GM23338 (cell line): ENCODE measurements around the gene GALNT9. TPM values are rescaled to one million over a fixed set of nuclear protein-coding genes. Genes with fewer than 3 reads are reported as not detected.

Experiments used
- ATAC-seq: fragments of 200-7000 bp; cut with Tn5 transposase; 3 replicates; pipeline ENCODE4 v1.9.1; 2020
- DNase-seq: peaks from one replicate; pipeline ENCODE4 v3.0.0-alpha.2; 2015; ENCODE audit warnings: low spot score
- H2AFZ ChIP-seq: fragments of 200-600 bp; sonication (generic); 2 replicates; pipeline ENCODE4 v1.8.0; 2016; ENCODE audit warnings: antibody characterized with exemption, mild to moderate bottlenecking, moderate library complexity
- H3F3A ChIP-seq: fragments of 200-600 bp; sonication (generic); replicated peaks from 2 replicates; pipeline ENCODE4 v1.8.0; 2017; ENCODE audit warnings: antibody characterized with exemption, mixed run types, low read depth
- H3K27ac ChIP-seq: fragments of 200-600 bp; sonication (generic); 2 replicates; pipeline ENCODE4 v1.6.1; 2016; ENCODE audit warnings: low read depth
- H3K27me3 ChIP-seq: fragments of 200-600 bp; sonication (generic); 2 replicates; pipeline ENCODE4 v1.8.0; 2016; ENCODE audit warnings: mild to moderate bottlenecking, mixed run types, moderate library complexity; ENCODE audit not compliant: insufficient read depth
- H3K36me3 ChIP-seq: fragments of 200-600 bp; sonication (generic); 2 replicates; pipeline ENCODE4 v1.8.0; 2016; ENCODE audit warnings: mild to moderate bottlenecking; ENCODE audit not compliant: insufficient read depth
- H3K4me1 ChIP-seq: fragments of 200-600 bp; sonication (generic); 2 replicates; pipeline ENCODE4 v1.8.0; 2016; ENCODE audit warnings: mild to moderate bottlenecking, moderate library complexity; ENCODE audit not compliant: insufficient read depth
- H3K4me2 ChIP-seq: fragments of 200-600 bp; sonication (generic); 2 replicates; pipeline ENCODE4 v1.7.1; 2017; ENCODE audit warnings: mixed run types
- H3K4me3 ChIP-seq: fragments of 200-600 bp; sonication (generic); 2 replicates; pipeline ENCODE4 v1.6.1; 2016; ENCODE audit warnings: mixed run types
- H3K79me2 ChIP-seq: fragments of 200-600 bp; sonication (generic); replicated peaks from 2 replicates; pipeline ENCODE4 v1.8.0; 2017; ENCODE audit warnings: mild to moderate bottlenecking; ENCODE audit not compliant: insufficient read depth
- H3K9me2 ChIP-seq: fragments of 200-600 bp; sonication (generic); 2 replicates; pipeline ENCODE4 v1.8.0; 2017; ENCODE audit not compliant: insufficient read depth
- H4K20me1 ChIP-seq: fragments of 200-600 bp; sonication (generic); replicated peaks from 2 replicates; pipeline ENCODE4 v1.8.0; 2017; ENCODE audit warnings: mild to moderate bottlenecking; ENCODE audit not compliant: insufficient read depth
- H3K27ac Mint-ChIP-seq: 2 replicates; pipeline ENCODE4 v1.8.0; 2020; ENCODE audit warnings: inconsistent platforms, mild to moderate bottlenecking, moderate library complexity, mixed read lengths
- H3K27me3 Mint-ChIP-seq: 3 replicates; pipeline ENCODE4 v1.8.0; 2022; ENCODE audit warnings: low read depth, mild to moderate bottlenecking, moderate library complexity, mixed read lengths, inconsistent platforms; ENCODE audit not compliant: insufficient read depth, poor library complexity
- H3K36me3 Mint-ChIP-seq: 3 replicates; pipeline ENCODE4 v1.8.0; 2021; ENCODE audit warnings: low read depth, mild to moderate bottlenecking, inconsistent platforms, moderate library complexity, mixed read lengths
- H3K4me1 Mint-ChIP-seq: 3 replicates; pipeline ENCODE4 v1.8.0; 2020; ENCODE audit warnings: mild to moderate bottlenecking, inconsistent platforms, mixed read lengths
- H3K4me3 Mint-ChIP-seq: 3 replicates; pipeline ENCODE4 v1.8.0; 2021; ENCODE audit warnings: moderate library complexity, mild to moderate bottlenecking, inconsistent platforms, mixed read lengths
- H3K9me3 Mint-ChIP-seq: 3 replicates; pipeline ENCODE4 v1.8.0; 2020; ENCODE audit warnings: moderate library complexity, mild to moderate bottlenecking, inconsistent platforms, mixed read lengths
- ETS1 ChIP-seq: IDR thresholded peaks from 2 replicates; pipeline ENCODE4 v1.6.1; 2016; ENCODE audit warnings: antibody characterized with exemption
- EZH2 ChIP-seq: fragments of 200-600 bp; sonication (generic); IDR thresholded peaks from one replicate; pipeline ENCODE4 v1.8.0; 2017; ENCODE audit warnings: antibody characterized with exemption, mild to moderate bottlenecking, low read depth; ENCODE audit not compliant: unreplicated experiment
- EZH2phosphoT487 ChIP-seq: fragments of 200-600 bp; sonication (generic); IDR thresholded peaks from one replicate; pipeline ENCODE4 v1.8.1; 2018; ENCODE audit warnings: antibody characterized with exemption; ENCODE audit not compliant: unreplicated experiment
- JUNB ChIP-seq: IDR thresholded peaks from one replicate; pipeline ENCODE4 v1.6.1; 2016; ENCODE audit warnings: antibody characterized with exemption; ENCODE audit not compliant: unreplicated experiment
- POLR2AphosphoS5 ChIP-seq: IDR thresholded peaks from 2 replicates; pipeline ENCODE4 v1.6.1; 2016; ENCODE audit warnings: antibody characterized with exemption, low read depth
- ZNF331 ChIP-seq: fragments of 250-450 bp; sonication (Bioruptor Pico); IDR thresholded peaks from 2 replicates; pipeline ENCODE4 v1.5.0; 2020; ENCODE audit warnings: low read depth, mild to moderate bottlenecking, moderate library complexity
- ZNF462 ChIP-seq: fragments of 250-450 bp; sonication (Bioruptor Pico); IDR thresholded peaks from 2 replicates; pipeline ENCODE4 v1.5.0; 2020; ENCODE audit warnings: mild to moderate bottlenecking, moderate library complexity
- polyA plus RNA-seq: library from polyadenylated mRNA; unstranded; fragments of >200 nt; fragmentation: Nextera tagmentation; extraction: Ambion mirVana; gene quantifications from 2 replicates; pipeline ENCODE4 v1.2.1, GENCODE V29; 2016
- total RNA-seq: library from RNA; depleted of rRNA; stranded (reverse); fragments of >200 nt; shearing (Covaris generic); gene quantifications from 2 replicates; pipeline ENCODE4 v1.2.3, GENCODE V29; 2014
- TF ChIP-seq, protein P1 (sequence below), 2 experiments: fragments of 200-600 bp in 1 of 2; sonication (generic) in 1 of 2; conservative IDR thresholded peaks; 2 replicates each; pipeline versions ENCODE4 v1.5.1 to v1.6.1; 2016 to 2017; ENCODE audit warnings: antibody characterized with exemption in 2 of 2, low read depth in 2 of 2, mild to moderate bottlenecking in 2 of 2, moderate library complexity in 1 of 2

Gene GALNT9
- total and polyA plus RNA-seq, 2 experiments from 2014 or later, result 0.81 to 2.5 TPM

- no peak for TF ChIP-seq ETS1
- TF ChIP-seq, protein P1, sequence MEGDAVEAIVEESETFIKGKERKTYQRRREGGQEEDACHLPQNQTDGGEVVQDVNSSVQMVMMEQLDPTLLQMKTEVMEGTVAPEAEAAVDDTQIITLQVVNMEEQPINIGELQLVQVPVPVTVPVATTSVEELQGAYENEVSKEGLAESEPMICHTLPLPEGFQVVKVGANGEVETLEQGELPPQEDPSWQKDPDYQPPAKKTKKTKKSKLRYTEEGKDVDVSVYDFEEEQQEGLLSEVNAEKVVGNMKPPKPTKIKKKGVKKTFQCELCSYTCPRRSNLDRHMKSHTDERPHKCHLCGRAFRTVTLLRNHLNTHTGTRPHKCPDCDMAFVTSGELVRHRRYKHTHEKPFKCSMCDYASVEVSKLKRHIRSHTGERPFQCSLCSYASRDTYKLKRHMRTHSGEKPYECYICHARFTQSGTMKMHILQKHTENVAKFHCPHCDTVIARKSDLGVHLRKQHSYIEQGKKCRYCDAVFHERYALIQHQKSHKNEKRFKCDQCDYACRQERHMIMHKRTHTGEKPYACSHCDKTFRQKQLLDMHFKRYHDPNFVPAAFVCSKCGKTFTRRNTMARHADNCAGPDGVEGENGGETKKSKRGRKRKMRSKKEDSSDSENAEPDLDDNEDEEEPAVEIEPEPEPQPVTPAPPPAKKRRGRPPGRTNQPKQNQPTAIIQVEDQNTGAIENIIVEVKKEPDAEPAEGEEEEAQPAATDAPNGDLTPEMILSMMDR (conservative IDR thresholded peaks at IDR 0.05; ENCODE audit: low read depth in 2 of 2), result no peak
Measured at GRCh38 chr12:132225214-132225613, 104.2 kb downstream of the GALNT9 start (continued).

DNA sequence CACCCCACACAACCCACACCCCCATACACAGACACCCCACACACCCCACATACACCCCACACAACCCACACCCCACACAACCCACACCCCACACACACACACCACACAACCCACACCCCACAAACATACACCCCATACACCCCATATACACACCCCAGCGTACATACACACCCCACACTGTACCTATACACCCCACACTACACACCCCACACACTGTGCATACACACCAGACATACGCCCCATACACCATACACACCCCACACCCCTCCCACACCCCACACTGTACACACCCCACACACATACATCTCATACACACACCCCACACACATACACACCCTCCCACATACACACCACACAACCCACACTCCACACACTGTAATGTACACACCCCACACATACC is 104.9 kb downstream of the GALNT9 start:
- no peak for ATAC-seq
- no peak overlapping the region for H2AFZ ChIP-seq
- Mint-ChIP-seq H3K36me3 (peaks cover 3% of the 10 kb centered on the region; the same call in 2 of the 3 replicates), H3K27me3 (peaks cover 7% of the 10 kb centered on the region), H3K27ac (no peak overlapping the region), H3K4me3 (no peak overlapping the region), H3K9me3 (peaks cover 12% of the 10 kb centered on the region), H3K4me1 (no peaks in the 10 kb centered on the region)
- H3K27ac ChIP-seq, result no peak overlapping the region
- no peak for TF ChIP-seq ZNF462
- TF ChIP-seq, protein P1 (conservative IDR thresholded peaks at IDR 0.05; ENCODE audit: low read depth in 2 of 2), result no peak
- TF ChIP-seq ZNF331, result no peak
- TF ChIP-seq ETS1, result no peak
- no peak for TF ChIP-seq EZH2phosphoT487
- TF ChIP-seq POLR2AphosphoS5, result no peak
- no peak for TF ChIP-seq EZH2
- no peak for TF ChIP-seq JUNB
- H3K79me2 ChIP-seq, result no peaks in the 10 kb centered on the region
- H3K4me2 ChIP-seq, result no peak overlapping the region
- no peaks in the 10 kb centered on the region for H3K4me1 ChIP-seq
- H3K27me3 ChIP-seq, result no peaks in the 10 kb centered on the region
- H4K20me1 ChIP-seq, result no peaks in the 10 kb centered on the region
- DNase-seq, result no peak
- no peak overlapping the region for H3K4me3 ChIP-seq
- 0 out of 2 replicates have a peak, but pooled peaks cover 3% of the 10 kb centered on the region for H3F3A ChIP-seq
- H3K36me3 ChIP-seq, result no peaks in the 10 kb centered on the region
- no peaks in the 10 kb centered on the region for H3K9me2 ChIP-seq
